AG10803 (cell line): ENCODE measurements around the gene ZNF700.
"Not testable (repeated sequence)": the region's sequence is repeated elsewhere in the genome, so short reads cannot be mapped to it uniquely, and the experiment has no call there.

Experiments used
- DNase-seq: peaks from one replicate; pipeline ENCODE4 v3.0.0; 2010; ENCODE audit warnings: low read depth
- H3K4me3 ChIP-seq: 2 replicates; pipeline ENCODE4 v1.5.1; 2011; ENCODE audit warnings: mild to moderate bottlenecking, low read length, control low read depth
- CTCF ChIP-seq: conservative IDR thresholded peaks from 2 replicates; pipeline ENCODE4 v1.5.1; 2011; ENCODE audit warnings: mild to moderate bottlenecking, low read length, control low read depth, inconsistent platforms

Gene ZNF700

GRCh38 chr19:11944656-11945055 is 19.7 kb downstream of the ZNF700 start:
- no peak for DNase-seq
- TF ChIP-seq CTCF, result no peak
- H3K4me3 ChIP-seq, result no peak overlapping the region

- TF ChIP-seq CTCF, result no peak
- no peak overlapping the region for H3K4me3 ChIP-seq
- no peak for DNase-seq
These were observed 23.7 kb downstream of the ZNF700 start for GRCh38 chr19:11948646-11949045.

- TF ChIP-seq CTCF, result no peak
- H3K4me3 ChIP-seq, result no peak overlapping the region
- no peak for DNase-seq
These were observed 24.3 kb downstream of the ZNF700 start for GRCh38 chr19:11949201-11949600.

DNA sequence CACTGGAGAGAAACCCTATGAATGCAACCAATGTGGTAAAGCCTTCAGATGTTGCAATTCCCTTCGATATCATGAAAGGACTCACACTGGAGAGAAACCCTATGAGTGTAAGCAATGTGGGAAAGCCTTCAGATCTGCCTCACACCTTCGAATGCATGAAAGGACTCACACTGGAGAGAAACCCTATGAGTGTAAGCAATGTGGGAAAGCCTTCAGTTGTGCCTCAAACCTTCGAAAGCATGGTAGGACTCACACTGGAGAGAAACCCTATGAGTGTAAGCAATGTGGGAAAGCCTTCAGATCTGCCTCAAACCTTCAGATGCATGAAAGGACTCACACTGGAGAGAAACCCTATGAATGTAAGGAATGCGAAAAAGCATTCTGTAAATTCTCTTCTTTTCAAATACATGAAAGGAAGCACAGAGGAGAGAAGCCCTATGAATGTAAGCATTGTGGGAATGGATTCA is 24.7 kb downstream of the ZNF700 start:
- H3K4me3 ChIP-seq, DNase-seq: not testable (repeated sequence)

GRCh38 chr19:11950312-11950711 is 25.4 kb downstream of the ZNF700 start:
- DNase-seq, result no peak
- no peak for TF ChIP-seq CTCF
- H3K4me3 ChIP-seq, result no peak overlapping the region

DNA sequence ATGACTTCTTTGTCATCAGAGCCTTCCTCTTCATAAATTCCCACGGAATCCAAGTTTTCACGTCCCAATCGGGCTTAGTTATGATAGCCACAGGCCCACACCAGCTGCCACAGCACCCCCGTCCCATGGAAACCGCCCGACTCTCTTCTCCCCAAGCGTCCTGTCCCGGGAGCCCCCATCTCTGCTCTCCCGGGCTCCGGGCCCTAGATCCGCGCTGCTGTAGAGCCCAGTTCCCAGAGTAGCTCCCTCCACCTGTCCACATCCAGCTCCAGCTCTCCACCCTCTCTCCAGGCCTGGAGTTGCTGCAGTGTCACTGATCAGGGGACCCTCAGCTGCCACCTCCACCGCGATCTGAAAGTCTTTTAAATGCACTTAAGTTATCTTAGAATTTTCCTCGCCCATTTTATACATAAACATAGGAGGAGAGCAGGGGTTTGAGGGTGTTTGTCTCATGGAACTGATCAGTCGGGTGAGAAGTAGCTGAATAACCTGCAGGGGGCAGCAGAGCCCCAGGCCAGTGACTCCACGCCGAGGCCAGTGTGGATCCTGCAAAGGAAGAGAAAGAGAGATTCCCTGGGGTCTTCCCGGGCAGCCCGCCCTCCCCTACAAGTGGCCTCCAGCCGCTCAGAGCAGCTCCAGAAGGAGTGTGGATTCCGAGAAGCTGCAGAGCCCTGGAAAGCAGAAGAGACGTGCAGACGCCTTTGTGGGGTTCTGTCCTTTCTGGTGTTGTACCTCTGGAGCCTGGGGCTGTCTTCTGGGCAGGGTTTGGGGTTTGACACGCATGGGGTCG is 38.9 kb downstream of the ZNF700 start:
- peak; percentile 61 for DNase-seq
- no peak overlapping the region for H3K4me3 ChIP-seq

DNA sequence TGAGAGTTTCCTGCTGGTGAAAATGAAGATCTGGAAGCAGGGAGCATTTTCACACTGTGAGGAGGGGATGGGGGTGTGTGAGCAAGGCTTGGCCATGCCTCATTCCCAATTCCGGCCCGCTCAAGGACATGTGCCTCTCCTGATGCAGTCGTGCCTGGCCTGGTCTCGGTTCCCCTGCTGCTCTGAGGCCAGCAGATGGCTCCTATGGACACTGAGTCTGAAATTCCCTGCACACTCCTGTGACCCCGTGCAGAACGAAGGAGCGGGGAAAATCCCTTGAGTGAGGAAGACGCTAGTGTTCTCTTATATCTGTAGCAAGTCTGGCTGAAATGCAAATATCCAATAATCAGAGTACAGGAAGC is 39.6 kb downstream of the ZNF700 start:
- peak; percentile 30 for TF ChIP-seq CTCF
- DNase-seq, result no peak
- peak overlapping the region; percentile 94 for H3K4me3 ChIP-seq

More for the DNA sequence above, 38.9 kb downstream of the ZNF700 start:
- peak; percentile 76 for TF ChIP-seq CTCF
